CD4-positive, alpha-beta T cell treated with Interleukin-10 for 1 hour (primary cell): ENCODE data around the gene SPATA20.

Experiments used
- DNase-seq: peaks from one replicate; pipeline ENCODE4 v3.0.0-alpha.2; 2020

SPATA20 gene

DNA sequence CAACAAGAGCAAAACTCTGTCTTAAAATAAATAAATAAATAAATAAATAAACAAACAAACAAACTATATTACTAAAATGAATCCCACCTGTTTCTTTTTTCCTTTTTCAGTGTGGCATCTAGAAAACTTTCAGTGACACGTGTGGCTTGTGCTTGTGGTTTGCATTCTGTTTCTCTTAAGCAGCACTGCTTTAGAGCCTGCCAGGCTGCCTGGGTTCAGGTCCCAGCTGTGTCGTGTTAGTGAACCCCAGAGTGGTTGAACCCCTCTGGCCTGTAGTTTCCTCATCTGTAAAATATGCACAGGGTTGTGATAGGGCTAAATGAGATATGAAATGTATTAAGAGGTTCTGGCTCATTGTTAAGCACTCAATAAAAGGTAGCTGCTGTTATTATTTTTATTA is 26.5 kb upstream of the SPATA20 start:
- DNase-seq, result no peak

DNA sequence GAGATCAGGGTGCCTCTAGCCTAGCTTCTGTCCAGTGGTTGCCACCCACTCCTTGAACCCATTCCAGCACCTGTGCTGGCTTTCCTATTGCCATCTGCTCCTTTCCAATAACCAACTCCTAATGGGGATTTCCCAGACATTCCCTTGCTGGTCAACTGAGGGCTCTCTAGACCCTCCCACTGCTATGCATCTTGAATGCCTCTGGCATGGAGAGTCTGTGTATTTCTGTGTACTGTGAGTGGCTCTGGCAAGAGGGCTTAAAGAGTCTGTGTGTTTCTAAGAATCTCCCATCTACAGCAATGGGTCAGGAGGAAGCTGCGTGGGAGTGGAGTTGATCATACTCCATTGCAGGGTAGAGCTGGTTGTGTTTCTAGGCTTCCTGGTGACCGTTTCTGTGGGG is 25.5 kb upstream of the SPATA20 start:
- no peak for DNase-seq

DNA sequence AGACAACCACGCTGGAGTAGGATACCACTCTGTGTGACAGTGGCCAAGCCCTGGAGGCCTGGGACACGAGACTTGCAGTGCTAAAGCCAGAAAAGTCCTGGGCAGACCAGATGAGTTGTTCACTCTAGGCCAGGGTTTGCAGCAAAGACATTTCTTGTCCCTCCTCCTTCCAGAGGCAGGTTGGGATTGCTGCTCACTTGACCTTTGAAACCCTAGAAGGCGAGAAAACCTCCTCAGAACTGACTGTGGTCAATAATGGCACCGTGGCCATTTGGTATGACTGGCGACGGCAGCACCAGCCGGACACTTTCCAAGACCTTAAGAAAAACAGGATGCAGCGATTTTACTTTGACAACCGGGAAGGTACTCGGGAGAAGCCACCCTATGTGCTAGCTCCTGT is 24.2 kb upstream of the SPATA20 start:
- DNase-seq, result no peak

DNA sequence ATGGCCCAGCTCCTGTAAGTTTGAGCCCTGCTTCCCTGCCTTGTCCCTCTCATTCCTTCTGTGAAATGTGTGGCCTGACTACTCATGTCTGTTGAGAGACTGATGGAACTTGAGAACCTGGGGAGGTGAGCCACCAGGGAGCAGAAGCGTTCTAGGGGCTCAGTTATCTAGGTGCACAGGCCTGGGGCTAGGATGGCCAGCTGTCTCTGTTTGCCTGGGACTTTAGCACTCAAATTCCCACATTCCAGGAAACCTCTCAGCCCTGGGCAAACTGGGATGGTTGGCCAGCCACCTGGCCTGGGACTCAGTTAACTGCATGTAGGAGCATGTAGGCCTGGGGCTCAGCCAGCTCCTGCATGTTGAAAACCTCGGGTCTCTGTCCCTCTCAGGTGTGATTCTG is 23.8 kb upstream of the SPATA20 start:
- DNase-seq, result no peak

DNA sequence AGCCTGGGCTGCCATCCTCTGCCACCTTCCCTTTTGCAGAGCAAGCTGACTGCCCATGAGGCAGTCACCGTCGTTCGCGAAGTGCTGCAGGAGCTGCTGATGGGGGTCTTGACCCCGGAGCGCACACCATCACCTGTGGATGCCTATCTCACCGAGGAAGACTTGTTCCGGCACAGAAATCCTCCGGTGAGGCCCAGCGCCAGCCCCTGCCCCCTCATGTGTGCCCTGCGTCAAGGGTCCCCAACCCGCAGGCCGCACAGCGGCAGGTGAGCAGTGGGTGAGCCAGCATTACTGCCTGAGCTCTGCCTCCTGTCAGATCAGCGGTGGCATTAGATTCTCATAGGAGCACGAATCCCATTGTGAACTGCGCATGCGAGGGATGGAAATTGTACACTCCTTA is 22.1 kb upstream of the SPATA20 start:
- no peak for DNase-seq

DNA sequence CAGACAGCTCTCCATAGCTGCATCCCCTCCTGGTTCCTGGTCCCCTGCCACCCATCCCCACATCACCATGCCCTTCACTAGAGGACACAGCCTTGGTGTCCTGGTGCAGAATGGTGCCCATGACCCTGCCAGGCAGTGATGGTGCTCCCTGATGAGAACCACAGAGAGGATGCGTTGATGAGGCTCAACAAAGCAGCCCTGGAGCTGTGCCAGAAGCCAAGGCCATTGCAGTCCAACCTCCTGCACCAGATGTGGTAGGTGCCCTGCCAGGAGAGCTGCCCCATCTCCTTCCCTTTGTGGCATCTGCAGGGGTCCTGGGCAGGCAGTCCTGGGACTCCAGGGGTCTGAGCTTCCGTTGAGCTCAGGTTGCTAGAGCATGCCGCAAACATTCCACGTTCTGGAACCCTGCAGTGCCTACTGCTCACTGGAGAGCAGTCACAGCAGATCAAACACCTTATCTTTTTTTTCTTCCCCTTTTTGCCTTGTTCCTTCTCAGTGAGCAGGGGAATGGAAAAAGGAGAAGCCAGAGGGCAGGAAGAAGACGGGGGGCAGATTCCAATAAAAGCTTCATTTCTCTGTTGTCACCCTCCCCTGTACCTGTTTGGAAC is 19.7 kb upstream of the SPATA20 start:
- DNase-seq, result no peak

DNA sequence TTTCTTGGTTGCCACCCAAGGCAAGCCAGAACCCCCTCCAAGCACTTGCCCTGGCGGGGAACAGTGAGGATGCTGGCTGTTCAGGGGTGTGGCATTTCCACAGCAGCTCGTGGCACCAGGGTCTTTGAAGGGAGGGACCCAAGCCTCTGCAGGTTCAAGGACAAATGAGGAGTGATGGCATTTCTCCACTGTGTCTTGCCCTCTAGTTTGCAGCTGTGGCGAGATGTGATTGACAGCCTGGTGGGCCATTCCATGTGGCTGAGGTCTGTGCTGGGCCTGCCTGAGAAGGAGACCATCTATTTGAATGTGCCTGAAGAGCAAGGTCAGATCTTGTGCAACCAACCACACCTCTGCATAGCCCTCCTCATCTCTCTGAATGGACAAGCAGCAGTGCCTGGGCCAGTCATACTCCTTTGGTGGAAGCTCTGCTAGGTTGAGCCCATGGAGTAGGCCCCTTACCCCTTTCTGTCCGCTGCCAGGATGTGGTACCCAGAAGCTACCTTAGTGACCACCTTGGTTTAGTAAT is 19.0 kb upstream of the SPATA20 start:
- no peak for DNase-seq

DNA sequence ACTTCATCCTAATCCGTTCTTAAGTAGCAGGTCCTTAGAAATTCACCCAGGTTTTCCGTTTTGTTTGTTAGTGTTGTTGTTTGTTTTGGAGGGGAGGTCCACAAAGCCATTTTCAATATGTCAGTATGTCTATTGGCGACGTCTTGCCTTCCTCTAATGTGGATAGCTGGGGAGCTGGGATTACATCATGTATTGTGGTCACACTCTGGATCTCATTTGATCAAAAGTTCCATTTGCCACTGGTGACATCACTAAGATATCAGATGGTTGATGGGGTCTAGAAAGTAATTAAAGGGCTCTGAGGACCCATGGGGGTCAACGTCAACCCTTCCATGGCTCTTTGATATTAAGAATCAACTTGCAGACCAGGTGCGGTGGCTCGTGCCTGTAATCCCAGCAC is 17.1 kb upstream of the SPATA20 start:
- DNase-seq, result no peak

DNA sequence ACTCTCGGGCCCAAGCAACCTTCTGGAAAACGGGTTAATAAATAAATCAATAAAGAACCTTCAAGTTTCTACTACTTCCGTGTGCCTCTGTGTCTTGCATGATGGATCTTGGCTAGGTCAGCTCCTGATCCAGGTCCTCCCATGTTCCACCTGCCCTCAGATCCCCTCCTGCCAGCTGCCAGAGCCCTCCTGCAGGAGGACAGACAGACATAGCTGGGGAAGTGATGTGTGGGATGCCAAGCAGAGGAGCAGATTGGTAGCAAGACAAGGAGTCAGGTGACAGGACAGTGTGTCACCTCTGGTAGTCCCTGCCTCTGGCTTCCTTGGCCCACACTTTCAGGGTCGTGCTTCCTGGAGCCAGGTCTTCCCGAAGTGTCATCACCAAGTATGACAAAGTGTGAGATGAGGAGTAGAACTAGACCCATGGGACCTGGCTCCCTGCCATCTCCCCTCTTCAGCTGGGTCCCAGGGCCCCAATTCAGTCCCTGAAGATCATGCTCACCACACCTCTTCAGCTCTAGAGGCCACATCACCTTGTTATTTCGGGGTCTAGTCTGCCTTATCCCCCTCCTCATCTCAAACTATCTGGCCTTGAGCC is 15.4 kb upstream of the SPATA20 start:
- no peak for DNase-seq

DNA sequence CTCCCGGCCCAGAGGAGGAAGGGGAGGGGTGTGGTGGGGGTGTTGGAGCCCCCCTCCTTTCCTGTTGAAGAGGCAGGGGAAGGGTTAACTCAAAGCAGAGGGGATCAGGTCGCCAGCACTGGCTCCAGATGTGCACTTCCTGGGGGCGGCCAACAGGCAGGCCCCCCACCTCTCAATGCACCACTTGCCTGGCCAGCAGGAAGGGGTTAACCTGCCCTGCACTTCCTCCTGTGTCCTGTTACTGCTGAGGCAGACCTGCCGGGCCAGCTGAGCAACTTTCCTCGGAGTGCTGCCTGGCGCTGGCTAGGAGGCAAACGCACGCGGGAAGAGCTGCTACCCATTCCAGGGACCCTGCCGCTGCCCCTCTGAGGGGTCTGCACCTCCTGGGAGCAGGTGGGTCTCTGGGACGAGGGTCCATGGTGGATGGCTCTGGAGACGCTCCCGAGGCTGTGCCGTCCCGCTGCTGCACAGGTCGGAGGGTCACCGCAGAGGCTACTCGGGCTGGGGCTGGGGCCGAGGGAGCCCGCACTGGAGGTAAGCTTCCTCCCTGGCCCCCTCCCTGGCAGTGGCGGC is 14.4 kb upstream of the SPATA20 start, which contains the start of gene EPN3:
Gene EPN3, plus strand, starts transcription at position 284 of the 573 bp plus-strand sequence. CDS start 3,822 bp downstream, outside the sequence.
- DNase-seq, result no peak

DNA sequence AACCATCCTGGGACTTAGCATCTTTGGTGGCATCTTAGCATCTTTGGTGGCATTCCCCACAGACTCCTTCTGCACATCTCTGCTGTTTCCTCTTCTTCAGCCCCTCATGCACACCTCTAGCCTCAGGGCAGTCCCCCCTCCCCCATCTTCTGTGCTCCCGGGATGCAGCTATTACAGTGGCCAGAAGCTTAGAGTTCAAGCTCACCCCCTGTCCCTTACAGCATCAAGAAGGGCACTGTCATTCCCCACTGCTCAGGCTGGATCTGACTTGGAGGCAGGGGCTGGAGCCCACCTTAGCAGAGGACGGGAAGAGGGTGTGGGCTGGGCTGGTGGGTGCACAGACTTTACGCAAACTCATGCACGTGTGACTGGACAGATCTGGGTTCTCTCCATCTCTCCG is 13.8 kb upstream of the SPATA20 start:
- no peak for DNase-seq

DNA sequence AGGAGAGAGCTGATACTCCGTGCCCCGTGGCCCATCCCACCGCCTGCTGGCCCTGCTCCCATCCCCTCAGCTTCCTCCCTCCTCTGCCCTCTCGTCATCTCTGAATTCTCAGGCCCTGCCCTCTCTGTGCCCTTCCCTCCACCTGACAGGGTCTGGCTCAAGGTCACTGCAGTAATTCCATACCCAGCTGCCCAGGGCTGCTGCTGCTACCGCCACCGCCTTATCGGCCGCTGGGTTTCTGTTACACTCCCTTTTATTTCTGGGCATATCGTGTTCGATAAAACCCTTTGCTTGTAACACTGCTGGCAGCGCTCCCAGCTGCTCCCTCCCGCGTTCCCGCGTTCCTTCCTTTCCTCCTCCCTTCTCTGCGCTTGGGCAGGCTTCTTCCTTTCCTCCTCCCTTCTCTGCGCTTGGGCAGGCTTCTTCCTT is 13.2 kb upstream of the SPATA20 start:
- no peak for DNase-seq

DNA sequence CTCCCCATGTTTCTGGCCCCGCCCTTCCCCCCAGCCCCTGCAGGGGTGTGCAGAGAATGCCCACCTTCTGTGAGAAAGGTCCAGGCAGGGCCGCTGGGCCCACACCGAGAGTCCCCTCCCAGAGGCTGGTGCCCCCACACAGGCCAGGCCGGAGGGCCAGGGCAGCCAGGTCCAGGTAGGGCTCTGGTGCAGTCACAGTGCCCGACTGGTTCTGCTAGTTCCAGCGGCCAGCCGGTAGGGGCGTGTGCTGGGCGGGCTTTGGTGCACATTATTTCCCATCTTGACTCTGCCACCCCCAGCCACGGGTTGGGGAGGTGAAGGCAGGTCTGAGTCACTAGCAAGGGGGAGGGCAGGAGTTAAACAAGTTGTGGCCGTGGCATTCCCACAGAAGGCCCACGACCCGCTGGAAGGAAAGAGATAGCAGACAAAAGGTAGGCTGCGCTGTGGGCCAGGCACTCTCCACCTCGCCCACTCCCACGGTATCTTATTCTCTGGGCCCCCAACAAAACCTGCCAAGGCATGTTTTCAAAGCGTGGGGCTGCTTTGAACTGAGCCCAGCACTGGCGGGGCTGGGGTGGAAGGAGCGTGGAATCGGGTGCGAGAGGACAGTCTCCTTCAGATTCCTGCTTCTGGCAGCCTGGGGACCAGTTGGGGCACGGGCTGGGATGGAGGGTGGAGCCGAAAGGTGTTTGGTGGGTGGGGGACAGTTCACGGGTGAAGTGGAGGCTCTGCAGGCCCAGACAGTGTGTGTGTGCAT is 12.6 kb upstream of the SPATA20 start:
- no peak for DNase-seq

DNA sequence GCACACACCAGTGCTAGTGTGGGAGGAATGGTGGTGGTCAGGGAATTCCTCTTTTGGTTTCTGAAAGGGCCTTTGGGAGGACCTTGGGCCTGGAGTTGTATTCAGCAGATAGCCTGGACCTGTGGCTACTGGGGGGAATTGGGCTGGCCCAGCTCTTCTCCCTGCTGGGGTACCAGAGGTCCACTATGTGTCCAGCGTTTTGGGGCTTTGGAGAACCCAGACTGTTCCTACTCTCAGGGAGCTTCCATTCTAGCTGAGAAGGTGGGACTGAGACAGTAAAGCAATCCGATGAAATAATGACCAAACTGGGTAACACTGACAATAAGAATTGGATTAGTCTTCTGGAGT is 12.0 kb upstream of the SPATA20 start:
- no peak for DNase-seq

DNA sequence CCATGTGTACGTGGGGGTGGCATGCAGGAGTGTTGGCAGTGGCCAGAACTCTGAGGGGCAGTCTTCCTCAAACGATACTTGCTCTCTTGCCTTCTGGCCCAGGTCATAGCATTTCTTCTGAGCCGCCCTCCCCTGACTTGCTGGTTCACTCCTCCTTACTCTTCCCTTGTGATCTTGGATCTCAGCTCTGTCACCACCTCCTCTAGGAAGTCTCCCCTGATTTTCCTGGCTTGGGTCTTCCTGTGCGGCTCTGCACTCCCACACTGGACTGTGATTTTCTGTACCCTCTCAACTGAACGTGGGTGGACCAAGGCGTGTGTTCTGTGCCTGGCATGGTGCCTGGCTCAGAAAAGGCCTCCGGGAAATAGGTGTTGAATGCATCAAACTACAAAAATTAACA is 11.6 kb upstream of the SPATA20 start:
- no peak for DNase-seq

DNA sequence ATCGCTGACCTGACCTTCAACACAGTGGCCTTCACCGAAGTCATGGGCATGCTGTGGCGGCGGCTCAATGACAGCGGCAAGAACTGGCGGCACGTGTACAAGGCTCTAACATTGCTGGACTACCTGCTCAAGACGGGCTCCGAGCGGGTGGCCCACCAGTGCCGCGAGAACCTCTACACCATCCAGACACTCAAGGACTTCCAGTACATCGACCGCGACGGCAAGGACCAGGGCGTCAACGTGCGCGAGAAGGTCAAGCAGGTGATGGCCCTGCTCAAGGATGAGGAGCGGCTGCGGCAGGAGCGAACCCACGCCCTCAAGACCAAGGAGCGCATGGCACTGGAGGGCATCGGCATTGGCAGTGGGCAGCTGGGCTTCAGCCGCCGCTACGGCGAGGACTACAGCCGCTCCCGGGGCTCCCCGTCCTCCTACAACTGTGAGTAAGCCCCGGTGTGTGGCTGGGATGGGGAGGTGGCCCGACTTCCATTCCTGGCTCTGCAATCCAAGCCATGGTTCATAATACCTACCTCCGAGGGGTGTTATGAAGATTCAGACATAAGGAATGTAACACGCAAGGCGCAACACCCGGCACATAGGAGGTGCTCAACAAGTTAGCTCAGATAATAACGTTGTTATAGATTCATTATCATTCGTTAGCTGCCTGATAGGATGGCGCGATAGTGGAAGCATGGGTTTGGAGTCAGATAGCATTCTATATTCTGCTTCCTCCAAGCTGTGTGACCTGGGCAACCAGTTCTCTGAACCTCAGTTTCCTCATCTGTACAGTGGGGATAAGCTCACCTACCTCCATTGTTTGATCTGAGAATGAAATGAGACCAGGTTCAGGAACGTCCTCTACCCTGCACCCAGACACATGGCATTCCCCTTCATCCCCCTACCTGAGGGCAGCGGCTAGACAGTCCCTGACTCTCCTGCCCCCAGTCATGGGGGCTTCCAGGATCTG is 10.0 kb upstream of the SPATA20 start:
- no peak for DNase-seq

DNA sequence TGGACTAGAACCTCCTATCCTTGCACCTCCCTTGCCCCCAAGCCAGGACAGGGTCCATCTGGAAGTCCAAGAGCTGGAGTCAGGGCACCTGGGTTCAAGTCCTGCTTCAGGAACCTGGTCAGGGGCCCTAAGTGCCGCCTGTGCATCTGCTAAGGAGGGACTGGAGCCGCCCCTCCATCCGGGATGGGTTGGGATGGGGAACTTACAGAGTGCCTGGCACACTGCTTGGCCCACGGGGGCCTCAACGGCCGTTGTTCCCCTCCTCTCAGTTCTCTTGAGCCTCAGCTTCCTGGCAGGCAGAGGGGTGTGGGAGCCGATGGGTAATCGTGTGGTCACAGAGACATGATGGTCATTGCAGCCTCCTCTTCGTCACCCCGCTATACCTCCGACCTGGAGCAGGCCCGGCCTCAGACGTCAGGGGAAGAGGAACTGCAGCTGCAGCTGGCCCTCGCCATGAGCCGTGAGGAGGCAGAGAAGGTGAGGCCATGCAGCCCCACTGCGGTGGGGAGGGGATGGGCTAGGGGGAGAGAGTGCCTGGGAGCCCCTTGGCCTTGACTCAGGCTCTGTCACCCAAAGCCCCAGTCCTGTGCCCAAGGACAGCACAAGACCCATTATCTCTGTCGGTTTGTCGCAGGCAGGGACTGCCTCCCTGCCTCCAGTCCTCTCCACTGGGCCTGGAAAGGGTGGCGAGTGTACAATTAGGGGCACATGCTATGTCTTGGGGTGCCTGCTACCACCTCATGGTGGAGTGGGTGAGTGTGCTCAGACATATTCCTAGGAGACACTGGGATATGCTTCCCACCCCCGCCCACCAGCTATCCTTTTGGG is 9.0 kb upstream of the SPATA20 start:
- no peak for DNase-seq

DNA sequence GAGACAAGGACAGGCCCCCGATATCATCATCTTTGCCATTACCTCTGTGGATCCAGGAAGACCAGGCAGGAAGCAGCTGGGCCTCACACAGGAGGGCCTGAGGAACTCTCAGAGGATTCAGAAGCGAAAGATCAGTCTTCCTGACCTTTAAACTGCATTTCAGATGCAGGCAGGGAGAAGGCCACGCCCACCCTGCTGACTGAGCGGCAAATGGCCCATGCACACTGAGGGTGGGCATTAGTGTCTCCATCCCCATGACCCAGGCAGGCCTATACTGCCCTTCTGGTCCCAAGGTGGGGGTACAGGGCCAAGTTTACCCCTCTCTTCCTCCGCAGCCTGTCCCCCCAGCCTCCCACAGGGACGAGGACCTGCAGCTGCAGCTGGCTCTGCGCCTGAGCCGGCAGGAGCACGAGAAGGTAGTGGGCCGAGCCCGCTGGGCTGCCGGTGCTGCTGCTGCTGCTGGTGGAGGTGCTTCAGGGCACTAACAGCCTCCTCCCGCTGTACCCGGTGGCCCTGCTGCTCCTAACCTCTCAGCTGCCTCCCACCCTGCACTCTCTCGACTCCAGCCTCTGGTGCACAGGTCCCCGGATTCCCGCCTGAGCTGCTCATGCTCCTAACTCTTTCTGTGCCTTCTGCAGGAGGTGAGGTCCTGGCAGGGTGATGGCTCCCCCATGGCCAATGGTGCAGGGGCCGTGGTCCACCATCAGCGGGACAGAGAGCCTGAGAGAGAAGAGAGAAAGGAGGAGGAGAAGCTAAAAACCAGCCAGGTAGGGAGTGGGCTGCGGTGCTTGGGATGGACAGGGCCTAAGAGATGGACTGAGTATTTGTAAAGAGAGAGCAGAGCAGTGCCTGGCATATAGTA is 8.2 kb upstream of the SPATA20 start:
- no peak for DNase-seq

DNA sequence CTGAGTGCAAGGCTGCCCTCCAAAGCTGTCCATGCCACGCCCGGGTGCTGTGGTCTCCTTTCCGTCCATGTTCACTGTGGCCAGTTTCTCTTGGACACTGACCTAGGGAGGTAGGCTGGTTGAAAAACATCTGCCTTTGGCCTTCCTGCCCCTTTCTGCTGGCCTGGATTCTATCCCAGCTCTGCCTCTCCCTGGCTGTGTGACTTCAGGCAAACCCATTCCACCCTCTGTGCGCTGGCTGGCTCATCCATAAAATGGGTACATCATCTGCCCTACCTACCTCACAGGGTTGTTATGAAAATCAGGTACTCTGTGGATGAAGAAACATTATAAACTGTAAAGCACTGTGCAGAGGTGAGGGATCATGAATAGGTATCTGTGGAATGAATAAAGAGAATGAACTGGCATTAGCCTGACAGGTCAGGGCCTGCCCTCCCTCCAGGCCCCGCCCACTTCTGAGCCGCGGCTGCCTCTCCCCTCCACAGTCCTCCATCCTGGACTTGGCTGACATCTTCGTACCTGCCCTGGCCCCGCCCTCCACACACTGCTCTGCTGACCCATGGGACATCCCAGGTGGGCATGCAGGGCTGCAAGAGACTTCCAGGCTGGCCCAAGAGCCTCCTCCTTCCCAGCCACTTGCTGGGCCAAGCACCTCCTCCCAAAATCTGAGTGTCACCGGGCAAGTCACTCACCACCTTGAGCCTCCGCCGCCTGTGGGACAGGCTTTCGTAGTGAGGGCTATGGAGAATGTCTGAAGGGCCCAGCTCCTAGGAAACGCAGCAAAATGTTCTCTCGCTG is 7.0 kb upstream of the SPATA20 start:
- no peak for DNase-seq
